ENCODE measurements around the gene ITGAD. TPM values are rescaled to one million over a fixed set of nuclear protein-coding genes. Genes with fewer than 3 reads are reported as not detected.
A peak's percentile ranks its signal among the peaks of the same experiment; 100 is the strongest.

Gene ITGAD
- total RNA-seq, 3 donors from 2014 or later (not counting 1 experiment from before 2014, with no cell fraction given), result 1.0 to 2.9 (median 2.2) TPM

DNA sequence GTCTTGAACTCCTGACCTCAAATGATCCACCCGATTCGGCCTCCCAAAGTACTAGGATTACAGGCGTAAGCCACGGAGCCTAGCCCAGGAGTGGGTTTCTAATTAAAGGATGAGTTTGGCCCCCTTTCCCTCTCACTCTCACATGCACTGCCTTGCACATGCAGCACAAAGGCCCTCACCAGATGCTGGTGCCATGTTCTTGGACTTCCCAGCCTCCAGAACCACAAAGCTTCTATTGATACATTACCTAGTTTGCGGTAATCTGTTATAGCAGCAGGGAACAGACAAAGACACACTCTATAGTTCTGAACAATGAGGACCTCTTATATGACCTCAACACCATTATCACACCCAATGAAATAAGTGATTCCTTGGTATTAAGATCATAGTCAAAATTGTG is 17.9 kb upstream of the ITGAD start:
- Mint-ChIP-seq H3K27ac (no peak overlapping the region), H3K27me3 (ENCODE audit: low read depth in 2 of 2) (peaks cover 0 to 5% of the 10 kb centered on the region in 2 donors), H3K36me3 (no peaks in the 10 kb centered on the region), H3K4me1 (peaks cover 20 to 27% of the 10 kb centered on the region in 2 donors), H3K9me3 (no peaks in the 10 kb centered on the region), H3K4me3 (no peak overlapping the region)
- WGBS (ENCODE audit: insufficient coverage), result 96% methylated on average over 5 of the region's 5 CpGs
- intact Hi-C loops (cut with micrococcal nuclease), result no loop called here
- ATAC-seq (no peak), DNase-seq (no peak)
- Histone ChIP-seq H3K9me3 (ENCODE audit: control insufficient read depth, insufficient read depth, low read length) (no peaks in the 10 kb centered on the region), H3K27ac (ENCODE audit: low read length) (no peak overlapping the region), H3K36me3 (ENCODE audit: control insufficient read depth, insufficient read depth, low read length) (peaks cover 27% of the 10 kb centered on the region), H3K4me1 (ENCODE audit: control insufficient read depth, insufficient read depth, low read length) (peaks cover 26% of the 10 kb centered on the region), H3K27me3 (ENCODE audit: control insufficient read depth, insufficient read depth, low read length) (no peaks in the 10 kb centered on the region), H3K4me3 (ENCODE audit: low read length) (no peak overlapping the region)
- TF ChIP-seq CTCF (IDR thresholded peaks at IDR 0.05), result no peak

GRCh38 chr16:31376705-31377104 is 16.4 kb upstream of the ITGAD start:
- ATAC-seq, result no peak
- Histone ChIP-seq H3K36me3 (ENCODE audit: control insufficient read depth, insufficient read depth, low read length) (peaks cover 29% of the 10 kb centered on the region), H3K27me3 (ENCODE audit: control insufficient read depth, insufficient read depth, low read length) (no peaks in the 10 kb centered on the region), H3K27ac (ENCODE audit: low read length) (no peak overlapping the region), H3K4me1 (ENCODE audit: control insufficient read depth, insufficient read depth, low read length) (peaks cover 26% of the 10 kb centered on the region), H3K4me3 (ENCODE audit: low read length) (no peak overlapping the region), H3K9me3 (ENCODE audit: control insufficient read depth, insufficient read depth, low read length) (no peaks in the 10 kb centered on the region)
- DNase-seq, result no peak
- Mint-ChIP-seq H3K27me3 (ENCODE audit: low read depth in 2 of 2) (peaks cover 0 to 5% of the 10 kb centered on the region in 2 donors), H3K4me1 (peaks cover 20 to 21% of the 10 kb centered on the region in 2 donors), H3K9me3 (no peaks in the 10 kb centered on the region), H3K36me3 (no peaks in the 10 kb centered on the region), H3K4me3 (no peak overlapping the region), H3K27ac (no peak overlapping the region)
- intact Hi-C loops (cut with micrococcal nuclease), result no loop called here
- WGBS (ENCODE audit: insufficient coverage), result 86% methylated on average over 8 of the region's 8 CpGs
- TF ChIP-seq CTCF (IDR thresholded peaks at IDR 0.05), result no peak

- Mint-ChIP-seq H3K27me3 (ENCODE audit: low read depth in 2 of 2) (peaks cover 0 to 6% of the 10 kb centered on the region in 2 donors), H3K4me3 (peak overlapping the region; percentile 67), H3K36me3 (no peaks in the 10 kb centered on the region), H3K9me3 (no peaks in the 10 kb centered on the region), H3K4me1 (peaks cover 22 to 24% of the 10 kb centered on the region in 2 donors), H3K27ac (peak overlapping the region in 1 of 2 donors; percentile 61)
- peak overlapping the region; percentile 2 for H3K27ac ChIP-seq (ENCODE audit: low read length)
- 32% methylated on average over 7 of the region's 7 CpGs for WGBS (ENCODE audit: insufficient coverage)
- peaks cover 28% of the 10 kb centered on the region for H3K36me3 ChIP-seq (ENCODE audit: control insufficient read depth, insufficient read depth, low read length)
- intact Hi-C loops (cut with micrococcal nuclease), result no loop called here
- H3K4me3 ChIP-seq (ENCODE audit: low read length), result no peak overlapping the region
- DNase-seq (peak; percentile 19 to 50), ATAC-seq (peak; percentile 57 to 86 (median 77))
- no peaks in the 10 kb centered on the region for H3K27me3 ChIP-seq (ENCODE audit: control insufficient read depth, insufficient read depth, low read length)
- no peak for TF ChIP-seq CTCF (IDR thresholded peaks at IDR 0.05)
- H3K4me1 ChIP-seq (ENCODE audit: control insufficient read depth, insufficient read depth, low read length), result peaks cover 28% of the 10 kb centered on the region
- no peaks in the 10 kb centered on the region for H3K9me3 ChIP-seq (ENCODE audit: control insufficient read depth, insufficient read depth, low read length)
These were observed 15.8 kb upstream of the ITGAD start for GRCh38 chr16:31377210-31377903.
